HepG2 (cell line): ENCODE measurements around the gene FHDC1. TPM values are rescaled to one million over a fixed set of nuclear protein-coding genes. Genes with fewer than 3 reads are reported as not detected.

Experiments
- ATAC-seq: fragments of 200-7000 bp; cut with Tn5 transposase; 3 replicates; pipeline ENCODE4 v1.9.1; 2020; ENCODE audit warnings: mild to moderate bottlenecking, moderate library complexity
- BruUV-seq: library from RNA; stranded (reverse); fragments of 400-500 nt; replicated peaks from 2 replicates; lab custom pipeline; 2021; lab: Mats Ljungman, UMichigan
- CTCF ChIA-PET: fragments of 300-600 bp; formaldehyde crosslinking; extraction: SDS; loops from one replicate; lab custom pipeline; 2021; ENCODE audit warnings: low total read pairs, inconsistent platforms, low intra/inter-chr PET ratio; lab: Yijun Ruan, JAX
- POLR2A ChIA-PET: fragments of 350-600 bp; sonication (Branson Sonifier 250); formaldehyde crosslinking; loops from one replicate; lab custom pipeline; 2020; ENCODE audit warnings: antibody characterized with exemption, inconsistent platforms; lab: Yijun Ruan, JAX
- DNase-seq: peaks from one replicate; pipeline ENCODE4 v3.0.0-alpha.2; 2015; ENCODE audit warnings: low spot score
- FAIRE-seq: peaks from 3 replicates; lab custom pipeline; 2011; peaks lifted over from hg19 to GRCh38; lab: Jason Lieb, UNC
- H2AFZ ChIP-seq: one replicate; pipeline ENCODE4 v1.6.1; 2011; ENCODE audit warnings: low read length, inconsistent platforms
- H3K27ac ChIP-seq: fragments of 300-600 bp; 3 replicates; pipeline ENCODE4 v1.8.0; 2011; ENCODE audit warnings: mixed run types, mild to moderate bottlenecking, mixed read lengths, low read length, inconsistent platforms; ENCODE audit not compliant: insufficient read depth; ENCODE audit errors: extremely low read length
- H3K27me3 ChIP-seq, 2 experiments: fragments of 200-600 bp in 1 of 2; 2 replicates in 1 of 2; 3 replicates in 1 of 2; pipeline versions ENCODE4 v1.6.0 to v1.8.0; 2011; ENCODE audit warnings: low read length in 2 of 2, mild to moderate bottlenecking in 2 of 2, moderate library complexity in 2 of 2, inconsistent platforms in 1 of 2; ENCODE audit not compliant: insufficient read depth in 2 of 2, control insufficient read depth in 1 of 2
- H3K36me3 ChIP-seq, 2 experiments: fragments of 200-600 bp in 1 of 2; replicated peaks in 1 of 2; 2 replicates in 1 of 2; 3 replicates in 1 of 2; pipeline versions ENCODE4 v1.5.1 to v1.8.0; 2011; ENCODE audit warnings: low read length in 2 of 2, inconsistent platforms in 1 of 2; ENCODE audit not compliant: insufficient read depth in 2 of 2, control insufficient read depth in 1 of 2
- H3K4me1 ChIP-seq: 2 replicates; pipeline ENCODE4 v1.5.1; 2012; ENCODE audit warnings: low read length, inconsistent platforms; ENCODE audit not compliant: insufficient read depth
- H3K4me2 ChIP-seq: 2 replicates; pipeline ENCODE4 v1.6.0; 2011; ENCODE audit warnings: low read depth, low read length, inconsistent platforms
- H3K4me3 ChIP-seq, 3 experiments: fragments of 200-600 bp in 1 of 3; sonication (generic), shearing (Covaris generic) in 1 of 3; replicated peaks in 1 of 3; 2 replicates each; pipeline ENCODE4 v1.5.1; 2011 to 2016; ENCODE audit warnings: low read length in 3 of 3, inconsistent platforms in 2 of 3, low read depth in 2 of 3, mild to moderate bottlenecking in 2 of 3, control low read depth in 1 of 3, mixed read lengths in 1 of 3; ENCODE audit not compliant: insufficient read depth in 1 of 3
- H3K79me2 ChIP-seq: one replicate; pipeline ENCODE4 v1.6.1; 2011; ENCODE audit warnings: low read length, inconsistent platforms; ENCODE audit not compliant: insufficient read depth
- H3K9ac ChIP-seq: 2 replicates; pipeline ENCODE4 v1.6.0; 2011; ENCODE audit warnings: mild to moderate bottlenecking, low read depth, low read length, inconsistent platforms; ENCODE audit not compliant: insufficient read depth
- H3K9me3 ChIP-seq: 2 replicates; pipeline ENCODE4 v1.5.1; 2012; ENCODE audit warnings: mild to moderate bottlenecking, low read length
- H4K20me1 ChIP-seq: 2 replicates; pipeline ENCODE4 v1.6.0; 2011; ENCODE audit warnings: inconsistent platforms, mild to moderate bottlenecking, low read length, moderate library complexity; ENCODE audit not compliant: insufficient read depth
- ATF3 ChIP-seq: sonication (generic); formaldehyde crosslinking; IDR thresholded peaks from 2 replicates; pipeline ENCODE4 v1.4.0; 2020; ENCODE audit warnings: missing genetic modification reagents
- MTA3 ChIP-seq: sonication (generic); formaldehyde crosslinking; IDR thresholded peaks from 2 replicates; pipeline ENCODE4 v1.4.0; 2020; ENCODE audit warnings: missing genetic modification reagents
- POLR2G ChIP-seq: fragments of 200-400 bp; formaldehyde crosslinking; IDR thresholded peaks from 2 replicates; pipeline ENCODE4 v1.6.1; 2018; ENCODE audit warnings: mild to moderate bottlenecking, low read depth, low read length, moderate library complexity
- SETDB1 ChIP-seq: sonication (generic); formaldehyde crosslinking; IDR thresholded peaks from 2 replicates; pipeline ENCODE4 v1.5.1; 2020; ENCODE audit warnings: missing genetic modification reagents, mild to moderate bottlenecking, borderline replicate concordance
- ZFP91 ChIP-seq: sonication (generic); formaldehyde crosslinking; IDR thresholded peaks from 2 replicates; pipeline ENCODE4 v1.9.0; 2022; ENCODE audit warnings: missing genetic modification reagents, mild to moderate bottlenecking, borderline replicate concordance
- ZNF20 ChIP-seq: sonication (generic); formaldehyde crosslinking; IDR thresholded peaks from 2 replicates; pipeline ENCODE4 v1.4.0; 2020; ENCODE audit warnings: mild to moderate bottlenecking, moderate library complexity, missing genetic modification reagents
- ZNF615 ChIP-seq: sonication (generic); formaldehyde crosslinking; IDR thresholded peaks from 2 replicates; pipeline ENCODE4 v1.5.0; 2020; ENCODE audit warnings: mild to moderate bottlenecking, missing genetic modification reagents, borderline replicate concordance
- WGBS: methylation state at CpG from one replicate; pipeline ENCODE4 v1.1.6; 2017; ENCODE audit warnings: low lambda C conversion rate; 5-methylcytosine and 5-hydroxymethylcytosine counted together
- in situ Hi-C: cut with HindIII; loops from 2 replicates; pipeline ENCODE4 v1.10.0; 2017; ENCODE audit warnings: low pct_unique_long_range_greater_than_20kb; ENCODE audit not compliant: extremely low pct_ligation_motif_present
- intact Hi-C: fragments of 100-400 bp; cut with micrococcal nuclease; formaldehyde crosslinking; loops from one replicate; pipeline ENCODE4 v1.10.0; 2022; ENCODE audit not compliant: unreplicated experiment
- polyA plus RNA-seq, 8 experiments: library from polyadenylated mRNA; depleted of rRNA in 3 of 8; stranded (reverse) in 7 of 8; unstranded in 1 of 8; fragments of >200 nt; fragmentation: Illumina TruSeq in 4 of 8; extraction: Trizol in 4 of 8; gene quantifications; 2 replicates each; pipeline versions ENCODE4 v1.2.1 to v1.2.3, GENCODE V29; 2011 to 2016; ENCODE audit warnings: low read depth in 4 of 8, missing spikeins in 1 of 8, mixed read lengths in 1 of 8; ENCODE audit not compliant: insufficient read depth in 1 of 8
- total RNA-seq, 5 experiments: library from RNA; depleted of rRNA; stranded (reverse); fragments of >200 nt; fragmentation: Illumina TruSeq; extraction: Trizol; gene quantifications; 2 replicates each; pipeline ENCODE4 v1.2.3, GENCODE V29; 2016; ENCODE audit warnings: low read depth in 1 of 5
- TF ChIP-seq, protein P1 (sequence below): sonication (generic); formaldehyde crosslinking; IDR thresholded peaks from 2 replicates; pipeline ENCODE4 v1.4.0; 2020; ENCODE audit warnings: missing genetic modification reagents

The FHDC1 gene
- total and polyA plus RNA-seq, 2 of the 13 experiments (the other 11 are each of a cell fraction or from before 2014, with no cell fraction given): 0.07 to 0.15 TPM

DNA sequence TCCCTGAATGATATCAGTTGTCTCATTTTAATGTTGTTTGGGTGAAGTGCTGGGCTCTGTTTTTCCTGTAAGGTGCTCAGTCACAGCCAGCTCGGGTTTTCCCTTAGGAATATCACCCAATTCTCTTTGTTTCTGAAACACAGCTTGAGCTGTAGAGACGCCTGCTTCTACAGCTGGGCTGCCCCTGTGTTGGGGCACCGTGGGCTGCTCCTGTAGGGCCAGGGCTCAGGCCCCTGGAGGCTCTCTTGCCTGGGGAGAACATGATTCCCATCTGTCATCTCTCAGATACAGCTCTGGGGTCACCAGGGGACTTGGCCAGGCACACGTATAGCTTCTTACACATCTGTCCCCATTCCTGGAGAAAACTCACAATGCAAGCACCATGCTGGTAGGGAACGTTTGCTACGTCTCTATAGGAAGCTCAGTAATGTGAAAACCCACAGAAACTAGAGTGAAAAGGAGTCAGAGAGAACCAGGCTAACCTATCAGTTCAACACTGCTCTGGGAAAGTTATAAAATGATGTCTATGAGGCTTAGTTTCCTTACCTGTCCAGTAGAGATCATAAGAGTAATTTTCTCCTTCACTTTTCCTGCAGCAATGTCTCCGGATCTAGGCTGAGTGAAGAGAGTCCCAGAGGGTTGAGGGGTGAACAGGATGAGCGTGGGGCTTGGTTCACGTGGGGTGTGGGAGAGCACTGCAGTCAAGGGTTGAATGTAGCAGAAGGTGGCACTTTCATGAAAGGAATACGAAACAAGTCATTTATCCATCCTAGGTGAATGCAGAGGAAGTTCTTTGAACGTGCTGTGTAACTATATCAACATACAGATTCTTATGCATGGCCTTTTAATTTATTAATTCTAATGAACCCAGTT is 14.5 kb downstream of the FHDC1 start:
- Histone ChIP-seq H3K36me3 (no peaks in the 10 kb centered on the region), H3K4me3 (no peak overlapping the region), H4K20me1 (no peaks in the 10 kb centered on the region), H3K79me2 (no peaks in the 10 kb centered on the region), H3K9ac (no peak overlapping the region), H3K27ac (no peak overlapping the region), H3K4me2 (peak overlapping the region; percentile 46; the same call in 1 of the 2 replicates)
- in situ Hi-C loops: no loop called here
- CTCF ChIA-PET: no interaction called here
- no peak for FAIRE-seq
- BruUV-seq: no TSS peak
- no peak for DNase-seq
- TF ChIP-seq SETDB1 (no peak), MTA3 (CRISPR knock-in tag) (no peak), ZNF615 (CRISPR knock-in tag) (no peak), ZFP91 (CRISPR knock-in tag) (no peak), ATF3 (no peak), POLR2G (no peak), ZNF20 (CRISPR knock-in tag) (no peak)
- TF ChIP-seq, protein P1, sequence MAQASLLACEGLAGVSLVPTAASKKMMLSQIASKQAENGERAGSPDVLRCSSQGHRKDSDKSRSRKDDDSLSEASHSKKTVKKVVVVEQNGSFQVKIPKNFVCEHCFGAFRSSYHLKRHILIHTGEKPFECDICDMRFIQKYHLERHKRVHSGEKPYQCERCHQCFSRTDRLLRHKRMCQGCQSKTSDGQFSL: no peak
- TF ChIP-seq, all 625 proteins: peak for 0
- H3K4me1 ChIP-seq: peaks cover 18% of the 10 kb centered on the region
- peaks cover 0 to 4% of the 10 kb centered on the region in 2 experiments; a peak in 1 of 5 replicates for H3K27me3 ChIP-seq
- WGBS: 59% methylated on average over 9 of the region's 11 CpGs
- H2AFZ ChIP-seq: no peak overlapping the region
- intact Hi-C loops: loop anchor here (10.0 kb wide), 2 partner anchors 134 to 176 kb away; partner anchors contain the start of genes ARFIP1 and TIGD4
- POLR2A ChIA-PET: no interaction called here
- ATAC-seq: peak; percentile 28; the same call in 2 of the 3 replicates
- H3K9me3 ChIP-seq: no peaks in the 10 kb centered on the region
